GM18873 (cell line): ENCODE results near the gene F2R.

Source experiments
- ATAC-seq: cut with Tn5 transposase; IDR thresholded peaks from one replicate; pipeline ENCODE4 v1.9.1; 2021; ENCODE audit warnings: mild to moderate bottlenecking, moderate library complexity, moderate number of reproducible peaks; ENCODE audit not compliant: unreplicated experiment, low FRiP score

Gene F2R

DNA sequence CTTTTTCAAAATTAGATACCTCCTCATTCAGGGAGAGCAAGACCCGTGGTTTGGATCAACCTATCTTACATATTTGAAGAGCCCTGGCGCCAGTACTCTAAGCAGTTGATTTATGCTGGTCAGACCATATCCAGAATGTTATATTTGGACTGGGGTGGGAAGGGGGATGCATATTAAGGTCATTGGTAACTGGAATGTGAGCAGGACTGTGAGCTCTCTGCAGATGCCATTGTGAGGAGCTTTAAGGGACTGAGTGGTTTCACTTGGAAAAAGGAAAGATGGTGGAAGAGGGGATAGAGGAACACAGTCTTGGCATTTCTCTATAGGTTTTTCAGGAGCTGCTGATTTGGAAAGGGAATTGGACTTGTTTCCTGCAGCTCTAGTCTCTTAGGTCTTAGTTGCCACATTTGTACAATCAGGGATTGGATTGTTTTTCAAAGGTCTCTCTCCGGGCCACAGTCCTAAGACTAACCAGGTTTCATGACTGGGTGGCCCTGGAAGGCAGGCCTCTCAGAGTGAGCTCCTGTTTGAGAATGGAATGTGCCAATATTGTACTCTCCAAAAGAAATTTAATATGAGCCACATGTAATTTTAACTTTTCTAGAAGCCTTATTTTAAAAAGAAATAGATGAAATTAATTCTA, 25.8 kb upstream of the F2R start:
- ATAC-seq: no peak

DNA sequence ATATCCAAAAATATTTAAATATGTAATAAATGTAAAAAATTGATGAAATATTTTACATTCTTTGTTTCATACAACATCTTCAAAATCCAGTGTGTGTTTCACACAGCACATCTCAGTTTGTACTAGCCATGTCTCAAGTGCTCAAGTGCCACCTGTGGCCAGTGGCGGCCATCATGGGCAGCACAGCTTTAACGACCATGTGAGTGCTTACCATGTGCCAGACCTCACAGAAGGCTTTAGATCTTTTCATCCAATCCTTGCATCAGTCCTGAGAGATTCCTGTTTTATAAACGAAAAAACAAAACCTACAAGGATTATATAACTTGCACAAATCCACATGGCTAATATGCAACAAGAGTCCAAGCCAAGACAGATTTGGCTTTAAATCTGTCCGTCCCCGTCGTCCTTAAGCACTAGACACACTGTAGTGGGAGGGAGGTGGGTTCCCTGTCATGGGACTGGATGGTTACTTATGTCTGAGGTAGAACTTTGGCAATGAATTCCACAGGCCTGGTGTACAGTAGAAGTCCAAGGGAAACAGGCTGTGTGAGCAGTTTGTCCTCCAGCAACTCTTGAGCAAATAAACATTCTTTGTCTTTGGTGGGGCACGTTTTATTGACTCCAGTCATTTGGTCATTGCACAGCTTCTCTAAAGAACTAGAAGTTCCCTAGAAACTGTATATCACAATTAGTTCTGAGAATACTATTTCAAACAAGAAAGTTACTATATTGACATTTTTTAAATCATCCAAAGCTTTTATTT, 25.0 kb upstream of the F2R start:
- ATAC-seq: no peak

DNA sequence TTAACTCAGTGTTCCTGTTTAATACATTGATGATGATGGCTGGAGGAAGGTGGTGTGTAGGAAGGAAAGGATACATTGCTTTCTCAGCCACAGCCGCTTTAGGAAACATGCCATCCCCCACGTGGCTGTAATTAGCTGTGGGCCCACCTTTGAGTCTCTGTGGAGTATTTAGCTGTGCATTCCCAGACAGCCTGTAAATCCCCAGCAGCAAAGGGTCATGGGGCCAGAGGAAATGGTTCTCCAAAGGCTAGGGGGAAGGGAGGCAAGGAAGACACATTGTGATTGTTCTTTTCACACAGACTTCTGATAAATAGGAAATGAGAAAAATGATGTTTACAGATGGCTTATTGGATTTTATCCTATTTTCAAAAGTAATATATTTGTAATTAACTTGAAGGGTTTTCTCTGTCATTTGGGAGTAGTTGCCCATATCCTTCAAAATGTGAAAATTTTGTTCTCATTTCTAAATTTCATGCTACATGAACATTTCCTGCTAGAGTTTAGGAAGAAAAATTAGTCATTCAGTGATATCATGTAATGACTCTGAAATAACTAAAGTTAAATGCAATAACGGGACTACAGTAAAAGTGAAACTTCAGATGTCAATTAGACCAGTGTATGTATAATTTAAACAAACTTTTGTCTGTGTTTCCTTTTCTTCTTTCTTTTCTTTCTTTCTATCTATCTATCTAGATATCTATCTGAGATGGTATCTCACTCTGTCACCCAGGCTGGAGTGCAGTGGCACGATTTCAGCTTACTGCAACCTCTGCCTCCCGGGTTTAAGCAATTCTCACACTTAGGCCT, 24.3 kb upstream of the F2R start:
- no peak for ATAC-seq

DNA sequence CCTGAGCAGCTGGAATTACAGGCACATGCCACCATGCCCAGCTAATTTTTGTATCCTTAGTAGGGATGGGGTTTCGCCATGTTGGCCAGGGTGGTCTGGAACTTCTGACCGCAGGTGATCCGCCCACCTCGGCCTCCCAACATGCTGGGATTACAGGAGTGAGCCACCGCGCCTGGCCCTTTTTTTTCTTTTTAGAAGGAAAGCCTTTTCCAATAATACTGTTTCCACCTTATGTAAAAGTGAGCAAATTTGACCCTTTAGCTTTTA, 23.7 kb upstream of the F2R start:
- no peak for ATAC-seq

DNA sequence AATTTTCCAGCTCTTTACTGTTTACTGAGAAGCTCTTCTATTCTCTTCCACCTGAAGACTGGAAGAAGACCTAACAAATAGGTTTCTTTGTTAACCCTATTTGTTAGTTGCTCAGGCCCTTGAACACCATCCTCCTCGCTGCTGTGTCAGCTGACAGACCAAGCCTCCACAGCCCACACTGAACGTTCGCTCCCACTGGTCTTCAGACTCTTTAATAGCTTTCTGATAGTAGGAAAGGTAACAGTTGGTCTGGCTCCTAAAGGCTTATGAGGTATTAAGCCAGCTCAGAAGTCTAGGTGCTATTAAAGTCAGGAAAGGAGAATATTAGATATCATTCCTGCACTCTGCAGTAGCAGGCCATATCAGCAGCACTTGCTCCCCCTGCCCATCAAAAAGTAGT, 23.3 kb upstream of the F2R start:
- no peak for ATAC-seq

DNA sequence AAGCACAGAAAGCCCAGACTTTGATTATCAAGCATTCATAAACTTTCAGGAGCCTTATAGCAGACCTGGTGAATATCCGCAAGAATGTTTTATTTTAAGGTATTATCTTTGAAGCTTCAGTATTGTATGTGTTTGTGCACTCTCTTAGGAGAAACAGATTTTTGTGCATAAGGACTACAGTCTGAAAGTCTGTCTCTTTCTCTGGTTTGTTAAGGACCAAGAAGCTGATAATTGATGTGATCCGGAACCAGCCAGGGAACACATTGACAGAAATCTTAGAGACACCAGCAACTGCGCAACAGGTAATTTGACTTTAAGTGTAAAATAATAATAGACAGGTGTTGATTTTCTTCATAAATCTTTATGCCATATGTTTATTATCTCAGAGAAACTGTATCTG, 22.8 kb upstream of the F2R start:
- ATAC-seq: no peak

DNA sequence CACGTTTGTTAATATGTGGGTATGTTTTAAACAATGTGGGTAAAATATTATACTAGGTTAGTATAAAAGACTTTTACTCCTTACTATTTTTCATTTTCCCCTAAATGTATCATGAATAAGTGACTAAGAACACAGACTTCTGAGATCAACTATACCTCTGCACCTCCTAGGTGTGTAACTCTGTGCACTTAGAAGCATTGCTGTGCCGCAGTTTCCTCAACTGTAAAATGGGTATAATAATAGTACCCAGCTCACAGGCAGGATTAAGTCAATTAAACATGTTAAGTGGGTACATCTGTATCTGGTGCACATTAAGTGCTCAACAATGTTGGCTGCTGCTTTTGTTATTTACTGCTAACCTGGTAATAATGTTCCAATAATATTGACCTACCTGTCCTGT, 21.6 kb upstream of the F2R start:
- ATAC-seq: no peak

DNA sequence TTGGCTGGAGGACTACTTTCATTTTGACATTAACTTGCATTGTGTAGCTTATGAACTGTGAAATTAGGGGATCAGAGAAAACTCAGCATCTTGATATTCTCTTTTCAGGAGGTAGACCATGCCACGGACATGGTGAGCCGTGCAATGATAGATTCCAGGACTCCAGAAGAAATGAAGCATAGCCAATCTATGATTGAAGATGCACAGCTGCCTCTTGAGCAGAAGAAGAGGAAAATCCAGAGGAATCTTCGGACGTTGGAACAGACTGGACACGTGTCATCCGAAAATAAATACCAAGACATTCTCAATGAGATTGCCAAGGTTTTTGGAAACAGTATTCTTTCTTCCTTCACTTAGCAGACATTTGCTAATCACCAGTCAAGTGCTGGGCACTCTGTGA, 20.6 kb upstream of the F2R start:
- no peak for ATAC-seq

DNA sequence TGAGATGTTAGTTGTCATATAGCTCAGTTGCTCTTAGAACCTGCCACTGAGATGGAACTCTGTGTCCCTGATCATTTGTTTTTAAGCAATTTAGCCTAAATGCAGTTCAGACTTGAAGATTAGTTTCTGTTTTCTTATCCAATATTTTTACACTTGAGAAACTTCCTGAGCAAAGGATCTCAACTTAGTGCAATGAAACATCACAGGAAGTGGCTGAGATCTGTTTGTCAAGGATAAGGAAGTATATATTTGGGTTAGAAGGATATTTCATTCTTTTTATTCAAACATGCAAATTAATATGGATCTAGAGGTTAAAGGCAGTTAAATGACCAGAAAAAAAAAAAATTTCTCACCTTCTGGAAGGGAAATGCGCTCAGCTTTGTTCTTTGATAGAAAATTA, 19.7 kb upstream of the F2R start:
- ATAC-seq: no peak

DNA sequence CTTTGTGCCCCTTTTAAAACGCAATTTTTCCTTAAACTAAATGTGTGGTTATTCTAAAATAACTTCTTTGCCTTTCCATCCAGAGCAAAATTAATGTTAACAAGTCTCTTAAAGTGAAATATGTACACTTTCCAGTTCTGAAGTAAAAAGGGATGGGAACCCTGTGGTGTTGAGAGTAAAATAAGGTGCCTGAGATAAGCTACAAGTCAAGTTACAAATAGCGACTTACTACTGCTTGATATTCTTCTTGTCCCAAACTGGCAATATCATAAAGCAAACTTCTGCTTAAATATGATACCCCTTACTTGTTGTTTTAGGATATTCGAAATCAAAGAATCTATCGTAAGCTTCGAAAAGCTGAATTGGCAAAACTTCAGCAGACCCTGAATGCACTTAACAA, 18.3 kb upstream of the F2R start:
- no peak for ATAC-seq

DNA sequence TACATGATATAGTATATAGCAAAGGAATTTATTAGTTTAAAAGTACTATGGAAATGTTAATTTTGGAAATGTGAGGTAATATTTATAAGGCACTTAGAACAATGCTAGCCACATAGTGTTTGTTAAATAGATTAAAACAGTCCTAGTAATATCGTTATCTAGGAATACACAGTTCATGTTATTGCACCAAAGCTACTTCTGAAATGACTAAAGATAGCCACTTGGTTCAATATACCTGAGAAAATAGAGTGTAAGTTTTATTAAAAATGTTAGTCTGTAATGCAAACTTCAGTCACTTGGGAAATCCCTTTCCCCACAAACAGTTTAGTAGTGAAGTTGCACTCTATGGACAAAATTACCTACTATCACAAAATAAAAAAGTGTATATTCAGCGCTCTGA, 15.4 kb upstream of the F2R start:
- ATAC-seq: no peak

DNA sequence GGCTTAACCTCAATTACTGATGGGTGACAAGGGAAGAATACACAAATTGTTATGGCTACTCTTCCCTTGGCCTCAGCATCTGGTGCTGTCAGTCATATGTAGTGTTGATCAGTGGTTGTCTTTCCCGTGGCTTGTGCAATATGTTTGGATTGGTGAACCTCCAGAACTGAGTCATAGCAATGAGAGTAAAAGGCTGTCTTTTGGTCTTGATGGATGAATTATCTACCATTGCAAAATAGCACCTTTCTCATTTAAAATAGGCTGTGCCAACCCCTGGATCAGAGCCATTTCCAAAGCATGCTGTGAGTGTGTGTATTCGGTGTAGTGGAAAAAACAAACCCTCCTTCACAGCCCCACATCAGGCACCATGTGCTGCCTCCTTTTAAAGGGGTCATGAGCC, 14.6 kb upstream of the F2R start:
- ATAC-seq: no peak

DNA sequence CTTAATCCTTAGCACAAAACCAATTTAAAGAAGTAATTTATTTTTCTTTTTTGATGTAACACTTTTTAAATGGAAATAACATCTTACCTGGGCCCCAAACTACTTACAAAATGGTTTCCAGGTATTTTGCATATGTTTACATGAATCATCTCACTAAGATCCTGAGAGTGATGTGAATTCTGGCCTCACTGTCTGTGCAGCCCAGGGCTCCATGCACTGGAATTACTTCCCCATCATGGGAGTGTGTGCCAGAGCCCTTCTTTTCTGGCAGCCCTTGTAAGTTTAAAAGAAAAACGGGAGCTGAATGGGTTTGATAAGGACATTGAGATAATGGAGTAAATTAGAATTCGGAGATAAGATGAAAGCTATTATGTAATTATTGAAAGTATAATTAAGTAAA, 12.2 kb upstream of the F2R start:
- ATAC-seq: no peak

DNA sequence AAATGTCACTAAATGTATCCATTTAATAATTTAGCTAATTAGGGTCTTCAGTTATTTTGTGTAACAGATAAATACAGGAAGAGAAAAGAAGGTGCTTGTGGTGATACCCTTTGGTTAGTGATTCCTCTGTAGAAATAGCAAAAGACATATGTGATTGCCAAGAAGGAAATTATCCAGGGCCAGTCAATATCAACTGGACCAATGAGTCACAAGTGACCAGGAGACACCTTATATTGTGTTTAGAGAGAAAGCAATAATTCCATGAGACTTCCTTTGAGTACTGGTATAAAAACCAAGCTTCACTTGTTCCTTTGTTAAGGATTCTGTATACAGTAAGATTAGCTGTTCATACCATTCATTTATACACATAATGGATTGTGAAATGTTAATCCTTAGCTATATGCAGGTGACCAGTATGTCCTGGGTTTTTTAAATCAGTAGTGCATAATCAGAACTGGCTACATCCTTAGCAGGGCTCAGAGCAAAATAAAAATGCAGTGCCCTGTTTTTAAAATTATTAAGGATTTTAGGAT, 11.7 kb upstream of the F2R start:
- ATAC-seq: no peak

DNA sequence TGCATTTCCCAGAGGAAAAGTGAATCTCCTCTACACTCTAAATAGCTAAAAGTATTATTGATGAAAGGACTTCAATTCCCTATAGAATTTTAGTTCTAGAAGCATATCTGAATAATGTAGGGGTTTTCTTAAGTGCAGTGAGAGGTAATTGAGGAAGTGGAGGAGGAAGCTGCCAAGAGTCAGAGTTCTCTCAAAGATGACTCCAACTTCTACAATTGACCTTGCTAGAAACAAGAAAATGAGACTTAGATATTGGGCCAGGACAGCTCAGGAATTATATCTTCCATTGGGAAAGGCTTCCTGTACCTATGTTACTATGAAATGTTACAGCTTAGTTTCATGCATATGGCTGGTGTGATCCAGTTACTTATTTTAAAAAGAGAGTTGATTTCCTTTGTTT, 10.4 kb upstream of the F2R start:
- ATAC-seq: no peak

DNA sequence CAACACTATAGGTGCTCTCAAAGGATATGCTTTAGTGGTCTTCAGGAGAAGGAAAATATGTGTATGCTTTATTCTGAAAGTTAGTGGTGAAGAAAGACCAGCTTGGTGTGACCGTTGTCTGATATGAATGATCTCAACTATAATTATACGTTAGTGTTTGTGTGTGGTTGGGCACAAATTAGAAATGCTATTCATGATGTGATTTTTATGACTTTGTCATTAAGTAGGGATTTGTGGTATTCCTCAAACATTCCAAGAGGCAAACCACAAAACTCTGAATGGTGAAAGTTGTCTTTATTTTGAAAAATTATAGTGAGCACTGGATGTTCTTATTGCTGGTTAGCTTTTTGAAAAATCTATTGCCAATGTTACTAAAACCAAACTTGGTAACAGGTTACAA, 6.2 kb upstream of the F2R start:
- ATAC-seq: no peak

DNA sequence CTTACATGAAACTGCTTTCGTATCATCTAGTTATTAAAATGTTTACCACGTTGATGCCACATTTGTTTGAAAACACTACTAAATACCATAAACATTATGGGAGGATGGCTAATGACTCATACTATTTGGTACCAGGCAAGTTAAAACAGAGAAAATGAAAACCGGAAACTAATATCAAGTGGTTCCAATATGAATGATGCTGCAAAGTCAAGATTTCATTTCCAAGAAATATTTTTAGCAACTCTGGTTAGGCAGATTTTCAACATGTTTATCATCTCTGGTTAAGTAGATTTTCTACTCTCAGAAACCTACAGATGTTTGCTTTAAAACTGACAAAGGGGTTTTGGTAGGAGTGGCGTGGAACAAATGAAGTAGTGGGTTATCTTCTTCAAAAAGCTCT, 4.9 kb upstream of the F2R start:
- no peak for ATAC-seq

DNA sequence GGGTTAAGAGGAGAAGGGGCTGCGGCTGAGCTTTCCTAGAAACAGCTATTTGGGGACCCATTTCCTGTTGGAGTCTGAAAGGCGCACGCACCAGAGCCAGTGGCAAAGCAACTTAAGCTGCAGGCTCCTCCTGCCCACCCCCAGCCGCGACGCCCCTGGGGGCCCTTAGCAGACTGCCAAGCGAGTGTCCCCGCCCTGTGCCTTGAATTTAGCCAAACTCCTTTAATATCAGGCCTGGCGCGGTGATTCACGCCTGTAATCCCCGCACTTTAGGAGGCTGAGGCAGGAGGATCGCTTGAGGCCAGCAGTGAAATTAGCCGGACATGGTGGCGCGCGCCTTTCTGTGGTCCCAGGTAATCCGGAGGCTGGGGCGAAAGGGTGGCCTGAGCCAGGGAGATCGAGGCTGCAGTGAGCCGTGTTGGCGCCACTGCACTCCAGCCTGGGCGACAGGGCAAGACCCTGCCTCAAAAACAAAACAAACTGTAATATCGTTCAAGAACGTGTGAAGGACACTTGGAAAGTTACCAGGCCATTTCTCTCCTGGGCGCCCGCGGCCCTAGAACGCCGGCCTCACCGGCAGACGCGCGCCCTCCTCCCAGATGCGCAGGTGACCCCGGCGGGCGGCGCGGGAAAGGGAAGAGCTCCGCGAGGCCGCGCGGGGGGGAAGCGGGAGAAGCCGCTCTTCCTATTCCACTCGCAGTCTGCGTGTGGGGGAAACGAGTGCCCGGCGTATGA, 1.0 kb upstream of the F2R start:
- no peak for ATAC-seq

DNA sequence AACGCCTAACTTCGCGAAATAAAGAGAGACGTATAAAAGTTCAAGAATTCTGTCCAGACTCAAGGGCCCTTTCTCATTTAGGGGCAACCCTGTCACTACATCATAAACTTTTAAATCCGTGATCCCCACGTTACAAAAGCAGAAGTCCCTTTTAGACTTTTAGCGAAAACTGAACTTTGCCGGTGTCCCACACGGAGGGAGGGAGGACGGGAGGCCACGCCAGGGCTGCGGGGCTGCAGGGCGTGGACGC, 515 bp upstream of the F2R start:
- no peak for ATAC-seq

DNA sequence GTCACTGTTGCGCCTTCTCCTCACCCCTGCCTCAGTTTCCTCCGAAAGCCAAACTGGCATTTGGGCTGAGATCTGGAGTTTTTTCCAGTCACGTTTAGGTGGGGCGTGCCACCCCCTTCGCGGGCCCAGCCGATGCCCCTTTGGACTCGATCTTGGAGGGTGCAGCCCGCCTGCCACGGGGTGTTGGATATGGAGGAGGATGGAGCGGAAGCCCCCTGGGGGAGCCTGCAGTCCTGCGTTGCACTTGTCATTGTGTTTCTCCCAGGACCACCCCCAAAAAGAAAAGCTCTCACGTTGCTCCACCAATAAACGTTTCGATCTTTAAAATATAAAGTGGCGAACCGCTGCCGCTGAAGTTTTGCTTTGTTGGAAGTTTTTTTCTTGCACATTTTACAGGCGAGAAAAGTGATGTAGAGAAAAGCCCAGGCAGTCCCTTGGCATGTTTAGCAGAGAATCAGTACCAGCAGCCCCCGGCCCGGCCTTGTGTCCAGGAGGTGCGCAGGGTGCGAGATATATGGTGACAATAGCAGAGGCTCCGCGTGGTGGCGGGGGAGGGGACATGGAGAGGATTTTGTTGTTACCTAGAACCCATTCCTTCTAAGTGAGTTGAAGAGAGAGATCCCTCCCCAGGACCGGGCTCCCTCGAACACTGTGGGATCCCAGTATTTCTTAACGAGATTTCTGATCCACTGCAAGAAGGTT, 681 bp downstream of the F2R start:
- ATAC-seq: no peak
